C1 segment of cervical spinal cord (tissue), 14 donors: ENCODE data around the gene CUZD1.
A peak's percentile ranks its signal among the peaks of the same experiment; 100 is the strongest.
"Not testable (repeated sequence)": the region's sequence is repeated elsewhere in the genome, so short reads cannot be mapped to it uniquely, and the experiment has no call there.

Source experiments
- DNase-seq, 14 donors: peaks; one replicate each; lab custom pipeline; 2025; lab: John Stamatoyannopoulos, UW

Gene CUZD1

GRCh38 chr10:122845783-122846332 is at the start of gene CUZD1:
Gene CUZD1, minus strand, starts transcription at chr10:122845857. Its CDS starts 14 bp downstream, at chr10:122845843.
- no peak for DNase-seq

GRCh38 chr10:122894261-122894944 is 48.7 kb upstream of the CUZD1 start:
- no peak for DNase-seq

GRCh38 chr10:122884166-122884565 is 38.5 kb upstream of the CUZD1 start:
- no peak for DNase-seq

- DNase-seq: no peak
Observed at GRCh38 chr10:122882766-122883165, 37.1 kb upstream of the CUZD1 start.

GRCh38 chr10:122879339-122880273 is 33.9 kb upstream of the CUZD1 start, which contains the start of gene FAM24B:
Gene FAM24B, minus strand, starts transcription at chr10:122879581. Its CDS starts 29,066 bp downstream, at chr10:122850515.
- DNase-seq: peak; percentile 35 to 92 (median 84)

- DNase-seq: no peak
Observed at GRCh38 chr10:122878799-122879338, 33.2 kb upstream of the CUZD1 start.

- no peak for DNase-seq
Observed at GRCh38 chr10:122877264-122877663, 31.6 kb upstream of the CUZD1 start.

GRCh38 chr10:122876467-122876855 is 30.8 kb upstream of the CUZD1 start:
- no peak for DNase-seq

- DNase-seq: no peak
Observed at GRCh38 chr10:122875843-122876466, 30.3 kb upstream of the CUZD1 start.

GRCh38 chr10:122871947-122872346 is 26.3 kb upstream of the CUZD1 start:
- DNase-seq: not testable (repeated sequence)

GRCh38 chr10:122868768-122869167 is 23.1 kb upstream of the CUZD1 start:
- DNase-seq: not testable (repeated sequence)

GRCh38 chr10:122866757-122867482 is 21.3 kb upstream of the CUZD1 start:
- not testable (repeated sequence) for DNase-seq

- no peak for DNase-seq
Observed at GRCh38 chr10:122864901-122865300, 19.2 kb upstream of the CUZD1 start.

- no peak for DNase-seq
Observed at GRCh38 chr10:122864194-122864592, 18.5 kb upstream of the CUZD1 start.

- DNase-seq: no peak
Observed at GRCh38 chr10:122863216-122864193, 17.8 kb upstream of the CUZD1 start.

- no peak for DNase-seq
Observed at GRCh38 chr10:122861711-122862161, 16.1 kb upstream of the CUZD1 start.

GRCh38 chr10:122859527-122859926 is 13.9 kb upstream of the CUZD1 start:
- DNase-seq: no peak

GRCh38 chr10:122858042-122858441 is 12.4 kb upstream of the CUZD1 start:
- DNase-seq: not testable (repeated sequence)

- DNase-seq: no peak
Observed at GRCh38 chr10:122856902-122857301, 11.2 kb upstream of the CUZD1 start.
